ENCODE measurements around the gene GLT6D1. TPM values are rescaled to one million over a fixed set of nuclear protein-coding genes. Genes with fewer than 3 reads are reported as not detected.

The GLT6D1 gene
- total and polyA plus RNA-seq, 10 donors = not detected

DNA sequence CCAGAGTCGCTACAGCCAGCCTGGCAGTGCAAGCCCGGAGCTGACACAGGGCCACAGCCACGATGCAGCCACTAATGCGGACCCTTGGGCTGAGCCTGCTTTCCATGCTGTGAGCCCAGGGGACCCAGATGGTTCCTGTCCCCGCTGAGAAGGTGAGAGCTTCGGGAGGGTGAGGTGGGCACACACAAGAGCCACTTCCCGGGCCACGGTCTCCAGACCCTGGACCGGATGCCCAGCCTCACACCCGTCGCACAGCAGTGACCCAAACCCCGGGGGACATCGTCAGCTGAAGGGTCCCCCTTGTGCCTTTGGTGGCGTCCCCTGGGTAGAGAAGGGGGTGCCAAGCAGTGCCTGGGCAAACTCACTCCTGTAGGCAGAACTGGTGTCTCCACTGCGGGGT lies 64.4 kb downstream of the GLT6D1 start:
- Histone ChIP-seq H3K4me1 (no peaks in the 10 kb centered on the region), H3K27me3 (replicated peaks in 1 of 7) (peaks cover 0 to 33% (median 0%) of the 10 kb centered on the region in 7 donors), H3K36me3 (no peaks in the 10 kb centered on the region), H3K27ac (no peak overlapping the region), H3K4me3 (no peak overlapping the region), H3K9me3 (no peaks in the 10 kb centered on the region)
- DNase-seq = no peak
- TF ChIP-seq CTCF (IDR thresholded peaks at IDR 0.05 in 8 of 11, conservative IDR thresholded peaks at IDR 0.05 in 3 of 11) = no peak
- no peak for TF ChIP-seq POLR2A (IDR thresholded peaks at IDR 0.05)
- no peak for TF ChIP-seq POLR2AphosphoS5 (IDR thresholded peaks at IDR 0.05)
- WGBS, 5 donors = 89 to 92% (median 90%) methylated on average over 8 to 15 of the region's 15 CpGs
- intact Hi-C loops (cut with DNase I; ENCODE audit: low total_unique reads) = no loop called here

- peaks cover 0 to 33% (median 0%) of the 10 kb centered on the region in 7 donors for H3K27me3 ChIP-seq (replicated peaks in 1 of 7)
- 65 to 79% (median 69%) methylated on average over 14 of the region's 14 CpGs for WGBS, 5 donors
- TF ChIP-seq POLR2AphosphoS5 (IDR thresholded peaks at IDR 0.05) (no peak), CTCF (IDR thresholded peaks at IDR 0.05 in 8 of 11, conservative IDR thresholded peaks at IDR 0.05 in 3 of 11) (no peak), POLR2A (IDR thresholded peaks at IDR 0.05) (no peak)
- H3K9me3 ChIP-seq = peaks cover 0 to 6% (median under 1%) of the 10 kb centered on the region in 8 donors
- no peak for DNase-seq
- no peak overlapping the region for H3K27ac ChIP-seq
- intact Hi-C loops (cut with DNase I; ENCODE audit: low total_unique reads) = no loop called here
- no peak overlapping the region for H3K4me3 ChIP-seq
- H3K4me1 ChIP-seq = no peaks in the 10 kb centered on the region
- H3K36me3 ChIP-seq = no peaks in the 10 kb centered on the region
These were observed 65.0 kb downstream of the GLT6D1 start for GRCh38 chr9:135574331-135574730.

Other genes starting within 250 kb of the GLT6D1 start
- 10 to 100 TPM in 2 of 7 donors, 1 to 10 TPM in 5; 6.7 to 18.7 (median 9.7) TPM for gene PPP1R26, start 159.8 kb downstream of the GLT6D1 start, total RNA-seq
- 1 to 10 TPM; 1.8 to 4.5 (median 2.3) TPM for gene PPP1R26, start 159.8 kb downstream of the GLT6D1 start, polyA plus RNA-seq
- 10 to 100 TPM; 19.2 to 34.1 (median 24.1) TPM for gene MRPS2, start 138.9 kb downstream of the GLT6D1 start, total RNA-seq
- 10 to 100 TPM; 29.8 to 40.6 (median 34.5) TPM for gene MRPS2, start 138.9 kb downstream of the GLT6D1 start, polyA plus RNA-seq
- gene LCN1, start 118.1 kb downstream of the GLT6D1 start, total RNA-seq = not detected
- under 1 TPM in 1 of 3 donors, not detected in 2; 0.09 TPM for gene LCN1, start 118.1 kb downstream of the GLT6D1 start, polyA plus RNA-seq
- under 1 TPM in 1 of 7 donors, not detected in 6; 0.40 TPM for gene OBP2A, start 93.4 kb downstream of the GLT6D1 start, total RNA-seq
- gene OBP2A, start 93.4 kb downstream of the GLT6D1 start, polyA plus RNA-seq = not detected
- not detected for gene PAEP, start 77.8 kb downstream of the GLT6D1 start, total RNA-seq
- gene PAEP, start 77.8 kb downstream of the GLT6D1 start, polyA plus RNA-seq = not detected
- not detected for gene LCN9, start 23.8 kb upstream of the GLT6D1 start, total RNA-seq
- gene LCN9, start 23.8 kb upstream of the GLT6D1 start, polyA plus RNA-seq = not detected
- not detected for gene SOHLH1, start 59.9 kb upstream of the GLT6D1 start, total RNA-seq
- under 1 TPM in 2 of 3 donors, not detected in 1; 0.07 to 0.10 TPM for gene SOHLH1, start 59.9 kb upstream of the GLT6D1 start, polyA plus RNA-seq
- gene KCNT1, start 62.6 kb upstream of the GLT6D1 start, total RNA-seq = 10 to 100 TPM in 6 of 7 donors, 1 to 10 TPM in 1; 8.3 to 41.5 (median 27.0) TPM
- gene KCNT1, start 62.6 kb upstream of the GLT6D1 start, polyA plus RNA-seq = 10 to 100 TPM in 1 of 3 donors, 1 to 10 TPM in 2; 1.0 to 18.4 (median 5.6) TPM

Data from spleen (tissue), 11 donors.